Suprapubic skin (tissue), 4 donors: ENCODE data around the gene CDH13. TPM values are rescaled to one million over a fixed set of nuclear protein-coding genes. Genes with fewer than 3 reads are reported as not detected.

ENCODE experiments used
- DNase-seq, 2 donors: peaks; one replicate each; pipeline ENCODE4 v3.0.0-alpha.2; 2019; ENCODE audit warnings: low spot score in 2 of 2
- H3K27ac ChIP-seq: fragments of 200-600 bp; sonication (generic); one replicate; pipeline ENCODE4 v1.5.1; 2019
- H3K27me3 ChIP-seq: fragments of 200-600 bp; sonication (generic); one replicate; pipeline ENCODE4 v1.5.1; 2019
- H3K36me3 ChIP-seq: fragments of 200-600 bp; sonication (generic); one replicate; pipeline ENCODE4 v1.5.1; 2019
- H3K4me1 ChIP-seq: fragments of 200-600 bp; sonication (generic); one replicate; pipeline ENCODE4 v1.5.1; 2019
- H3K4me3 ChIP-seq: fragments of 200-600 bp; sonication (generic); one replicate; pipeline ENCODE4 v1.5.1; 2019; ENCODE audit warnings: mild to moderate bottlenecking
- H3K9me3 ChIP-seq: fragments of 200-600 bp; sonication (generic); one replicate; pipeline ENCODE4 v1.5.1; 2019
- EP300 ChIP-seq: sonication (generic); formaldehyde crosslinking; IDR thresholded peaks from one replicate; pipeline ENCODE4 v1.6.1; 2017; ENCODE audit warnings: antibody characterized with exemption
- POLR2A ChIP-seq, 2 donors: fragments of 450-650 bp; IDR thresholded peaks; one replicate each; pipeline ENCODE4 v1.6.1; 2017; ENCODE audit warnings: antibody characterized with exemption in 2 of 2, mild to moderate bottlenecking in 2 of 2, moderate library complexity in 2 of 2
- POLR2AphosphoS5 ChIP-seq, 3 donors: sonication (generic); formaldehyde crosslinking; IDR thresholded peaks; one replicate each; pipeline ENCODE4 v1.6.1; 2017; ENCODE audit warnings: antibody characterized with exemption in 3 of 3
- WGBS: methylation state at CpG from one replicate; pipeline ENCODE4 v1.1.5; 2018; 5-methylcytosine and 5-hydroxymethylcytosine counted together
- total RNA-seq, 4 donors: library from RNA; depleted of rRNA; stranded (reverse); fragments of >200 nt; gene quantifications; one replicate each; pipeline ENCODE4 v1.1.0, GENCODE V29; 2016
- TF ChIP-seq, protein P1 (sequence below), 2 donors: fragments of 200-600 bp in 1 of 2; fragments of 450-650 bp in 1 of 2; sonication (generic) in 1 of 2; IDR thresholded peaks; one replicate each; pipeline ENCODE4 v1.5.1; 2016 to 2019; ENCODE audit warnings: antibody characterized with exemption in 2 of 2, mild to moderate bottlenecking in 1 of 2, moderate library complexity in 1 of 2

Gene CDH13
- total RNA-seq, 4 donors from 2014 or later, result 90.4 to 176 (median 139) TPM

DNA sequence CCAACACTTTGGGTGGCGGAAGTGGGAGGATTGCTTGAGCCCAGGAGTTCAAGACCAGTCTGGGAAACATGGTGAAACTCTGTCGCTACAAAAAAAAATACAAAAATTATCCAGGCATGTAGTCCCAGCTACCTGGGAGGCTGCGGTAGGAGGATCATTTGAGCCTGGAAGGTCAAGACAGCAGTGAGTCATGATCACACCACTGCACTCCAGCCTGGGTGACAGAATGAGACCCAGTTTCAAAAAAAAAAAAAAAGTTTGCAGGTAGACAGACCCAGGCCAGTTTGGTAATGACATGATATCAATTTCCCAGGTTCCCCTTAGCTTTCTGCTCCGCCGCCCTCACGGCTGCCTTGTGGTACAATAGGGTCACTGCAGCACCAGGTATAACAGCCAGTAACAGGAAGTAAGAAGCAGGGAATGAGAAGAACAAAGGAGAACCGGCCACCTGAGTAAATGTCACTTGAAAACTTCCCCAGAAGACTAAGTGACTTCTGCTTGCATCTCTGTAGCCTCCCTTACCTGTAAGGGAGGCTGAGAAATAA, 979.8 kb downstream of the CDH13 start:
- H3K9me3 ChIP-seq, result no peaks in the 10 kb centered on the region
- H3K27me3 ChIP-seq, result no peaks in the 10 kb centered on the region
- WGBS, result 88% methylated on average over 7 of the region's 7 CpGs
- H3K27ac ChIP-seq, result no peak overlapping the region
- no peak overlapping the region for H3K4me3 ChIP-seq
- H3K36me3 ChIP-seq, result no peaks in the 10 kb centered on the region
- no peaks in the 10 kb centered on the region for H3K4me1 ChIP-seq
- TF ChIP-seq POLR2AphosphoS5 (IDR thresholded peaks at IDR 0.05) (no peak), EP300 (no peak), POLR2A (IDR thresholded peaks at IDR 0.05) (no peak)
- TF ChIP-seq, protein P1, sequence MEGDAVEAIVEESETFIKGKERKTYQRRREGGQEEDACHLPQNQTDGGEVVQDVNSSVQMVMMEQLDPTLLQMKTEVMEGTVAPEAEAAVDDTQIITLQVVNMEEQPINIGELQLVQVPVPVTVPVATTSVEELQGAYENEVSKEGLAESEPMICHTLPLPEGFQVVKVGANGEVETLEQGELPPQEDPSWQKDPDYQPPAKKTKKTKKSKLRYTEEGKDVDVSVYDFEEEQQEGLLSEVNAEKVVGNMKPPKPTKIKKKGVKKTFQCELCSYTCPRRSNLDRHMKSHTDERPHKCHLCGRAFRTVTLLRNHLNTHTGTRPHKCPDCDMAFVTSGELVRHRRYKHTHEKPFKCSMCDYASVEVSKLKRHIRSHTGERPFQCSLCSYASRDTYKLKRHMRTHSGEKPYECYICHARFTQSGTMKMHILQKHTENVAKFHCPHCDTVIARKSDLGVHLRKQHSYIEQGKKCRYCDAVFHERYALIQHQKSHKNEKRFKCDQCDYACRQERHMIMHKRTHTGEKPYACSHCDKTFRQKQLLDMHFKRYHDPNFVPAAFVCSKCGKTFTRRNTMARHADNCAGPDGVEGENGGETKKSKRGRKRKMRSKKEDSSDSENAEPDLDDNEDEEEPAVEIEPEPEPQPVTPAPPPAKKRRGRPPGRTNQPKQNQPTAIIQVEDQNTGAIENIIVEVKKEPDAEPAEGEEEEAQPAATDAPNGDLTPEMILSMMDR (IDR thresholded peaks at IDR 0.05), result no peak
- no peak for DNase-seq

DNA sequence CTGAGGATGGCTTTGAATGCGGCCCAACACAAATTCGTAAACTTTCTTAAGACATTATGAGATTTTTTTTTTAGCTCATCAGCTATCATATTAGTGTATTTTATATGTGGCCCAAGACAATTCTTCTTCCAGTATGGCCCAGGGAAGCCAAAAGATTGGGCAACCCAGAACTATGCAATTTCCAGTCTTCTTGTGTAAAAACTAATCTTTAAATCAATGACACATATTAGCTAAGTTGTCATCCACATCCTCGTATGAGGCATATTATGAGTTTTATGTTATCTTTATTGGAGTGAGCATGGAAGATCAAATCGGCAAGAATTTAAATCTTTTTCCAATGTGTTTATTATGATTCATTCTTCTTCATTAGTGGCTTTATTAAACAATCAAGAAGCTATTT, 982.4 kb downstream of the CDH13 start:
- Histone ChIP-seq H3K27me3 (no peaks in the 10 kb centered on the region), H3K36me3 (no peaks in the 10 kb centered on the region), H3K9me3 (no peaks in the 10 kb centered on the region), H3K4me3 (no peak overlapping the region), H3K27ac (no peak overlapping the region), H3K4me1 (no peaks in the 10 kb centered on the region)
- TF ChIP-seq, protein P1 (IDR thresholded peaks at IDR 0.05), result no peak
- TF ChIP-seq POLR2A (IDR thresholded peaks at IDR 0.05) (no peak), EP300 (no peak), POLR2AphosphoS5 (IDR thresholded peaks at IDR 0.05) (no peak)
- no peak for DNase-seq
- 90% methylated on average over 4 of the region's 4 CpGs for WGBS

GRCh38 chr16:83615141-83615952, 988.6 kb downstream of the CDH13 start:
- H3K4me3 ChIP-seq, result no peak overlapping the region
- no peaks in the 10 kb centered on the region for H3K9me3 ChIP-seq
- H3K36me3 ChIP-seq, result no peaks in the 10 kb centered on the region
- no peaks in the 10 kb centered on the region for H3K4me1 ChIP-seq
- 74% methylated on average over 7 of the region's 7 CpGs for WGBS
- no peak for TF ChIP-seq EP300
- TF ChIP-seq, protein P1 (IDR thresholded peaks at IDR 0.05), result no peak
- TF ChIP-seq POLR2A (IDR thresholded peaks at IDR 0.05), result no peak
- TF ChIP-seq POLR2AphosphoS5 (IDR thresholded peaks at IDR 0.05), result no peak
- H3K27ac ChIP-seq, result no peak overlapping the region
- H3K27me3 ChIP-seq, result no peaks in the 10 kb centered on the region
- no peak for DNase-seq

GRCh38 chr16:83615953-83616350, 989.2 kb downstream of the CDH13 start:
- Histone ChIP-seq H3K4me3 (no peak overlapping the region), H3K4me1 (no peaks in the 10 kb centered on the region), H3K27ac (no peak overlapping the region), H3K27me3 (no peaks in the 10 kb centered on the region), H3K36me3 (no peaks in the 10 kb centered on the region), H3K9me3 (no peaks in the 10 kb centered on the region)
- WGBS, result 78% methylated on average over 8 of the region's 8 CpGs
- TF ChIP-seq, protein P1 (IDR thresholded peaks at IDR 0.05), result no peak
- no peak for TF ChIP-seq POLR2A (IDR thresholded peaks at IDR 0.05)
- TF ChIP-seq EP300, result no peak
- no peak for TF ChIP-seq POLR2AphosphoS5 (IDR thresholded peaks at IDR 0.05)
- DNase-seq, result no peak

- 56% methylated on average over 12 of the region's 12 CpGs for WGBS
- H3K27ac ChIP-seq, result no peak overlapping the region
- TF ChIP-seq, protein P1 (IDR thresholded peaks at IDR 0.05), result no peak
- TF ChIP-seq POLR2A (IDR thresholded peaks at IDR 0.05) (no peak), EP300 (no peak), POLR2AphosphoS5 (IDR thresholded peaks at IDR 0.05) (no peak)
Observed at GRCh38 chr16:83619381-83620150, 992.8 kb downstream of the CDH13 start.

More at GRCh38 chr16:83619381-83620150, 992.8 kb downstream of the CDH13 start:
- Histone ChIP-seq H3K36me3 (no peaks in the 10 kb centered on the region), H3K4me3 (no peak overlapping the region), H3K27me3 (no peaks in the 10 kb centered on the region), H3K9me3 (no peaks in the 10 kb centered on the region), H3K4me1 (no peaks in the 10 kb centered on the region)
- DNase-seq, result no peak
